Endothelial cell of hepatic sinusoid (primary cell): ENCODE data around the gene CACHD1.

Experiments
- in situ Hi-C: cut with HindIII; loops from 2 replicates; pipeline ENCODE4 v1.10.0; 2017; ENCODE audit warnings: low sequenced_read_pairs

CACHD1 gene

DNA sequence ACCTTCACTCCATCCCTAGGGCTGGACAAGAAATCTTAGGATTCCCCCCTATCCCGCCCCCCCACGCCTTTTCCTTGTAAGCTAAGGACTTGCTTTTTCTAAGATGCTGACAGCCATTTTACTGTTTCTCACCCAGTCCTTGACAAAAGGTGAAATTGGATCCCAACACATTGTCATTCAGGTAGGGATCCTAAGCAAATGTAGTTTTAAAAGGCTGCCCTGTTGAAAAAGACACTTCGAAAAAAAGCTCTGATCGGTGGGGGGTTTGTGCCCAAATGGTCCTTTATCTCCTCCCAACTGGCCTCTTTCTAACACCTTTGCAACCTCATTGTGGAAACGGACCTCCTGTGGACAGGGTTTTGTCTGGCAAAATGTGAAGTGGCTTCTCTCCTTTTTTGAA, 2.9 kb downstream of the CACHD1 start:
- in situ Hi-C loops, result no loop called here

DNA sequence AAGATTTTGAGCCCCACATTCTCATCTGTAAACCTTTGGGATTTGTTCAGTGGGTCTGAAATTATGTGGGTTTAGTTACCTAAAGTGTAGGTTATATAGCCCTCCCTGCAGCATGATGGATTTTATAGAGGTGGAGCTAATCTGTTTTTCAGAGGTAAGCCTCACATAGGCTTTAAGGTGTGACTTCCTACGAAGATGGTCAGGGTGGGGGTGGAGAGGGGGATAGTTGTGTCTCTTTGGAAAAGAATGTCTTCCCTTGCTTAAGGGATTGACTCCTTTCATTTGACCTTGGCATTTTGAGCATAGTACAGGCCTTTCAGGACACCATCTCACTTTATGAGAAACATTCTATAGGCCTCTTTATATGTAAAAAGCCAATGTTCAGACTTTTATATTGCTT, 3.4 kb downstream of the CACHD1 start:
- in situ Hi-C loops, result no loop called here

DNA sequence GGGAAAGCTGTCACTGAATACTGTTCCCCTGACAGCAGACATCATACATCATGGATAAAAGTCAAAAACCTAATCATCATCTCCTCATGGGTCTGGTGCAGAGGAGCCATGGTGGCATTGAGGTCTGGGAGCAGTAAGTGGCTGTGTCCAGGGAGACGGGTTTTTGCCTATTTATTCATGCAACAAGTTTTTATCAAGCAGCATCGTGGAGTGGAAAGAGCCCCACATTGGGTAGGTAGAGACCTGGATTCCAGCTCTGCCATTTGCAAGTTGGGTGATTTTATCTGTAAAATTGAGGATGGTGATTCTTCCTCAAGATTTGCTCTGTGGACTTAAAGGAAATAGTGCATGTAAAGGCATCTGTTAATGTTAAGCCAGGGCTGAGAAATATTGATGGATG, 4.2 kb downstream of the CACHD1 start:
- in situ Hi-C loops, result no loop called here

DNA sequence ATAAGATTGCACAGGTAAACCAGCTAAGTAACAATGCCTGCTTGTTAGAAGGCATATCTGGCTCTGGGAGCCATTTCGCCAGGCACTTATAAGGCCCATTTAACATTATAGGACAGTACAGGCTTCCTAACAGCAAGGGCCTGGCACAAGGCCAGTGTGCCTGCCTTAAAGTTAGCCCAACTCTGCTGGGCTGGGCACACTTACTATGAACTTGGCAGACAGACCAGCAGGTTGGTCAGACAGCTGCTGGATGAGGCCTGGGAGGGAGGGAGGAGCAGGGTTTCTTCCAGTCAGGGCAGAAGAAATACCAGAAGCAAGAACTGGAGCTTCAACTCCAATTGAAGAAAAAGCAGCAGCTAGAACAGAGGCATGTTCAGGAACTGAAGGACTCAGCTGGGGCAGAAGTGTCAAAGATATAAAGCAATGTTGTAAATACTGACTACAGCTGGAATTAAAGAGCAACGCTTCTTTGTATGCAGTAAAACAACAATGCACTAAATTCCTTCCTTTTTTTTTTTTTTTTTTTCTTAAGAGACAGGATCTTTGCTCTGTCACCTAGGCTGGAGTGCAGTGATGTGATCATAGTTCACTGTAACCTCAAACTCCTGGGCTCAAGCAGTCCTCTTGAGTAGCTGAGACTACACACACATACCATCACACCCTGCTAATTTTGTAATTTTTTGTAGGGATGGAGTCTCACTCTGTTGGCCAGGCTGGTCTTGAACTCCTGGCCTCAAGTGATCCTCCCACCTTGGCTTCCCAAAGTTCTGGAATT, 4.9 kb downstream of the CACHD1 start:
- in situ Hi-C loops, result no loop called here

DNA sequence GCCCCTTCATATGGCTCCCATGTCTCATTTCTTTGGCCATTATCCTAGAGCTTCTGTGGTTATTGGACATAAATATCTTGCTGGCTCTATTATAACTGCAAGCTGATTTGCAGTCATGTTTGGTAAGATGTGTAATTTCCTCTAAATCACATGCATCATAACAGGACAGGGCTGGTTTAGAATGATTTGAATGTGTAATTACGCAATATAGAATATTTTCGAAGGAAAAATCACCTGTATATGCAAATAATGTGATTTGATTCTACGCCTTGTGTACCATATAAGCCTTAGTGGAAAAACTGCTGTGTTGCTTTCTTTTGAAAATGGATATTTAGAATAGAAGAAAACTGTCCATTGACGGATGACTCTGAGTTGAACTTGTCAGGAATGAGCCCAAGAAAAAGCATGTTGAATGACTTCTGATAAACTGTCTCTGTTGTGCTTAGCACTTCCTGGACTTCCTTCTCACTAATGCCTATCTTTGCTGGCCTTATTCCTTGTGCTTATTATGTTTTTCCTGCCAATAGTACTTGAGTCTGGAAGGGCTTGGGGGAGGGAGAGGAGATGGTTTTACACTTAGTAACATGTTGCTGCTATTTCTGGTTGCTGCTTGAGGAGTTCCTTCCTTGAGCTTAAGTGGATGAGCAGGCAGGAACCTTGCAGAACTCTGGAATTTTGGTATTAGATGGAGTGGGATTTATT, 6.5 kb downstream of the CACHD1 start:
- in situ Hi-C loops, result no loop called here

DNA sequence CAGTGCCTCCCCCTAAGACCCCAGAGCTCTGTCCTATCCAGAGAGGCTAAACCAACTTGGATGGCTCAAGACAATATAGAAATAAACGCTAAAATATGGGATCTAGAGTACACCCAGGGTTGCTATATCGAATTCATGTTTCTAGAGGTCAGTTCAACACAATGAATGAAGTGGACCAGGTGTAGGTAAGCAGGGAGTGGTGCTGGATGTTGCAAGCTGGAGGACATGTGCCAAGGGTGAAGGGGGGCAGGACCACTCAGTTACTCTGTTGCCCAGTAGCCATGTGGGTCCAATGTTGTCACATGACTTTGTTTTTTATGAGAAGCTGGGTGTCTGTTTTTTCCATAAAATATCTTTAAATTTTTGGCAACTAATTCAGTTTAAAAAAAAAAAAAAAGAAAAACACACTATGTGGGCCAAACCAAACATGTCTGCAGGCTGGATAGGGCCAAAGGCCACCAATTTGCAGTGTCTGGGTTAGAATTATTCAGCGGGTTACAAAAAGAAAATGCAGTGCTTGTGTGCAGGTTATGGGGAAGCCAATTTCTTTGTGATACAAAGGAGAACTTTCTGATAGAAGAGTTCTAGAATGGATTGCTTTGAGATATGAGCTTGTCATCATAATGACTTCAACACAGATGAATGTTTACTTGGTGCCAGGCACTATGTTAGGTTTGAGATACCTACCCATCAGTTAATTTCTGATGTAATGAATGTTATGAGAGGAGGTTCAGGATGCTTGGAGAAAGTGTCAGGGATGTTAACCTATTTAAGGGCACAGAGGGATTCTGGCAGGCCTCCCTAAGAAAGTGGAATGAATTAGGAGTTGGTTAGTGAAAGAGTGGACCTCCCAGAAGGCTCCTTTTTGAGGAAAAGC, 8.9 kb downstream of the CACHD1 start:
- in situ Hi-C loops, result no loop called here

DNA sequence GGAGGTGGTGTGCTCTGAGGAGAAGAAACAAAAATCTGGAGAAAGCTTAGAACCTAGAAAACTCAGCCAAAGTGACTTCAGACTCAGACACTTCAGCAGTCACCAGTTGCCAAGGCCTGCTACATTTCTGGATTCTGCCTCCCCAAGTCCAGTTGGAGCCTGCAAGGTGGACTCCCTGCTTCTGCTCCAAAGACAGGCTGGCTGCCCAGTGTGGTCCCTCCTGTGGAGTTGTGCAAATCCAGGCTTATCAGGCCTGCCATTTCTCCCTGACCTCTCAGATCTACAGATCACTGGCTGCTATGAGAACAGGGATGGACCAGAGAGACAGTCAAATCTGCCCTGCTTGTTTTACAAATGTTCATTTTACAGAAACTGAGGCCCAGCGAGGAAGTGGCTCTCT, 9.9 kb downstream of the CACHD1 start:
- in situ Hi-C loops, result no loop called here

DNA sequence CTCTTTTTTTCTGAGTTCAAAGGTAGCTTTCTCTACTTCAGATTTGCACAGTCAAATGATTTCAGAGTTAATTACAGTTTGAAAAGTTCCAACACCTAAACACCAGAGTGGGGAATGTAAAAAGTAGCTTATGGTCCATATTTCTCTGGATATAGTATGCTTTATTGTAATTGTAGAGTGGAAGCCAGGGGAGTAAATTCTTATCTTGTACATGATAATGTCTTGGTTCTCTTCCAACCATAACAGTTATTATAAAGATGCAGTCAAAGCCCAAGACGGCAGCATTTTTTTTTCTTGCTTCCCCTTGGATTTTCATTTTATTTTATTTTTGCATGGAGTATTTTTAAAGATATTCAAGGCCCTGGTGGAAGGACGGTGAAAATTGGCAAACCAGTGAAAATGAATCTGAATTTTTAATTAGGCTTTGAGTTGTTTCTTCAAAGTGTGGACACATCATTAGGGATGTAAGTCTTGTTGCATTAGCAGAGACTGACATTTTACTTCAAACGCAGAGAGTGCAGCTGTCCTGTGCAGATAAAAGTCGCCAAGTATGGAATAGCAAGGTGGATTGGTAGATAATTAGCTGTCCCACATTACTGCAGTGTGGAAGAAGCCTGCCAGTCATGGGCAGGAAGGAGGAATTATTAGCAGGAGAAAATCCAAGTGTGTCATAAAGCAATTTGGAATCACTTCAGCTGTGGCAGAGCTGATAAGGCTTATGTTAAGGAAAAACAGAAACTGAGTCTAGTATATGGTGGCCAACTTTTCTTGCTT, 11.3 kb downstream of the CACHD1 start:
- in situ Hi-C loops, result no loop called here

DNA sequence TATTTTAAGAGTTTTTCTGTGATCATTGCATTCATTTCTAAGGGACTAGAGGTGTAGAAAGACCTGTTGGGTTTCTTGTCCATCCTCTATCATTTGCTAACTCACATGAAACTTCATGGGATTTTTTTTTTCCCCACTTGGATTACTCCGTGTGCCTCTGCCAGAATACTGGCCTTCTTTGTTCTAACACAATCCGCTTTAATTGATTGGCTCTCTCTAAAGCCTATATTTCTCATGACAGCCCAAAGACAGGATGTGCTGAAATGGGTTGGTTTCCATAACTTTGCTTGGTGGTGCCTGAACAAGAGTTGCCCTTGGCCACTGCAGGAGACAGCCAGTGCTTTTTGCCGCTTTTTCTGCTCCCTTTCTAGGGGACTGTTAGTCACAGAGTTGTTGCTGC, 12.2 kb downstream of the CACHD1 start:
- in situ Hi-C loops, result no loop called here

DNA sequence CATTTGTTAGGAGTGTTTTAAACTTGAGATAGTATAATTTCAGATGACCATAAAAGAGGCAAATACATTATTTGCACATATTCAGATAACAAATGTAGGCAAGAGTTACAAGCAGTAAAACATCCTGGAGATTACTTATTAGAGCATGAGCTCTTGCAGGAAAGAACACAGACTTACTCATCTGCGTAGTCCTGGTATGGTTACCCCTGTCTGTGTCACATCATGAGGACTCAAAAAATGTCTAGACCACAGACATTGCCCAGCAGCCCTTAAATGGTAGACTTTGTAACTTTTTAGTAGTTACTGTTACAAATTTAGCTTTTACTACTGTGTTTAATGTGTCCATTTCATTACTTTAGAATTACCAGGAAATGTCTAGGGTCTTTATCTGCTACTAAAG, 12.8 kb downstream of the CACHD1 start:
- in situ Hi-C loops, result no loop called here

DNA sequence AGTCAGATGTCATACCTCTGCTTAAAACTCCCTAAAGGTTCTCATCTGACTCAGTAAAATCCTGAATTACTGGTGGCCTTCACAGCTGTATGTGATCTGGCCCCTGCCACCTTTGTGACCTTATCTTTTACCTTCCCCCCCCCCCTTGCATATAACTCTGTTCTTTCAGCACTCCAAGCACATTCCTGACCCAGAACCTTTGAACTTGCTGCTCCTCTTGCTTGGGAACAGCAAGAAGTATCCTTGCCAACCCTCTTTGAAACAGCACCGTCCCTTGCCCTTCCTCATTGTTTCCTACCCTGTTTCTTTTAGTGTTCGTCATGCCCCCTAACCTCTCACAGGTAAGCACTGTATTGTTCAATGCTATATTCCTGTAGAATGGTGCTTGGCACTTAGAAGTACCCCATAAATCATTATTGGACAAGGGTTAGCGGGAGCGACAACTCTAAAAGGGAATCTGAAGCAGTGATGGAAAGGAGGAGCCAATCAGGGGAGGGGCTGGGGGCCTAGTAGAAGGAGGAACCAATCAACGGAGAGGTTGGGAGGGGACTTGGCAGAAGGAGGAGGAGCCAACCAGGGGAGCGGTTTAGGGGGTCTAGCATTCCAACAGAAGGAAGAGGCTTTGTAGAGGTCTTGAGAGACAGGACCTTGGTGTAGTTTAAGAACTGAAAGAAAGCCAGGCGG, 13.9 kb downstream of the CACHD1 start:
- in situ Hi-C loops, result no loop called here

DNA sequence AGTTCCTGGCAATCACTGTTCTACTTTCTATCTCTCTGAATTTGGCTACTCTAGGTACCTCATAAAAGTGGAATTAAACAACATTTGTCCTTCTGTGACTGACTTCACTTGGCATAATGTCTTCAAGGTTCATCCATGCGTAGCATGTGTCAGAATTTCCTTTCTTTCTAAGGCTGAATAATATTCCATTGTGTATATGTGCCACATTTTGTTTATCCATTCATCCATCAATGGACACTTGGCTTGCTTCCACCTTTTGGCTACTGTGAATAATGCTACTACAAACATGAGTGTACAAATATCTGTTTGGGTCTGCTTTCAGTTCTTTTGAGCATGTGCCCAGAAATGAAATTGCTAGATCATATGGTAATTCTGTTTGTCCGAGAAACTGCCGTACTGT, 14.7 kb downstream of the CACHD1 start:
- in situ Hi-C loops, result no loop called here

DNA sequence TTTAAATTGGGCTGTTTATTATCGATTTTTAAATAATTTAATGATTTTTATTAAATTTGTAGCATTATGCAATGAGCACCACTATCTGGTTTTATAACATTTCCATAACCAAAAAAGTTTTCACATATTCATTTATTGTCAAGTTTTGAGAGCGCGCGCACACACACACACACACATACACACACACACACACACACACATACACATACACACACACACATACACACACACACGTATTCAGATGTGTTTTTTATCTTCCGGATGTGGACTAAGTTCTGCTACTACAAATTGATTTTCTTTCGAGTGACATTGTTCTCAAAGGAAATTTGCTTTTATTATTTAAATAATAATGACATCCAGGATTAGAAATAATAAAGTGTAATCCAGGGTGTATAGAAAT, 16.3 kb downstream of the CACHD1 start:
- in situ Hi-C loops, result no loop called here

DNA sequence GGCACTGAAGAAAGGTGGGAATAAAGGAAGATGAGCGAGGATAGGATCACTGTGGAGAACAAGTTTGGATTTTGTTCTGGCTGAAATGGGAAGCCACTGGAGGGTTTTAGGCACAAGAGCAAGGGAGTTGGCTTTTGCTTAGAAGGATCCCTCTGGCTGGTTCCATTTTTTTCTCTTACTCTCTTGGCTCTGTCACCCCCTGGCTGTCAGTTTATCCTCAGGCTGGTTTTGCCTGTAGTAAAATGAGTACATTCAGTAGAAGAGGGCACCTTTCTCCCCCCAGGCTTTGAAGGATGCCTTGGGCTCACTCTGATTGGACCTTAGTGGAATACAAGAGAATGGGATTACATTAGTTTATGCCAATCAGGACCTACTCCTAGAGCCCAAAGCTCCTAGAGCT, 17.1 kb downstream of the CACHD1 start:
- in situ Hi-C loops, result no loop called here

DNA sequence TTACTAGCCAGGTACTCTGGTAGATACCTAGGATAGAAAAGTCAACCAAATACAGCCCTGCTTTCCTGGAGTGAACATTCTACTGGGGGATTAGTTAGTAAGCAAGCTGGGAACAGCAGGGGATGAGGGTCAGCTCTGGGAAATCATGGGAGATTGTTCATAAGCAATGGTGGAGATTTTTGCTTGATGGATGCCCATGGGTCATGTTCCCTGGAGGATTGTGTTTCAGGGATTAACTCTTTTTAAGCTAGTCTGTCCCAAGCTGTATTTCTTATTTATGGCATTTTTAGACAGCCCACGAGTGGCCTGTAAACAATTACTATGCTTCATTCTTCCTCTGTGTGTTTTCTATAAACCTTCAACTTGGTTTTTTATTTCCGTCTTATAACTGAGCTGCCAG, 18.9 kb downstream of the CACHD1 start:
- in situ Hi-C loops, result no loop called here

DNA sequence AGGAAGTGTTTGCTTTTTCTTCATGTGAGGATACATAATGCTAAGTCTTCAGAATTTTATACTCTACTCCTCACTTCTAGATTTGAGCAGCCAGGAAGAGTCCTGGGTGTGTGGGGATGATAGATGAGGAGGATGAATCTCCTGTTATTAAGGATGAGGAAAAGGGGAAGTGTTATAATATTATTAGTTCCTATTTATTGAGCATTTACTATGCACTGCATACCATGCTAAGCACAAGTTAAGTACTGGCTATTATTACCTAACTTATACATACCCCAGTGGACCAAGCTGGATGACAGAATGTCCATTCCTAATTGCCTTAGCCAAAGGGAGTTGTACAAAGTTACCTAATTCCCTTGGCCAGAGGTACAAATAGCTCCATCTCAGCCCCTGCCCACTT, 19.8 kb downstream of the CACHD1 start:
- in situ Hi-C loops, result loop anchor here (5.0 kb wide), 1 partner anchor 43 kb away; no protein-coding TSS in a partner anchor

DNA sequence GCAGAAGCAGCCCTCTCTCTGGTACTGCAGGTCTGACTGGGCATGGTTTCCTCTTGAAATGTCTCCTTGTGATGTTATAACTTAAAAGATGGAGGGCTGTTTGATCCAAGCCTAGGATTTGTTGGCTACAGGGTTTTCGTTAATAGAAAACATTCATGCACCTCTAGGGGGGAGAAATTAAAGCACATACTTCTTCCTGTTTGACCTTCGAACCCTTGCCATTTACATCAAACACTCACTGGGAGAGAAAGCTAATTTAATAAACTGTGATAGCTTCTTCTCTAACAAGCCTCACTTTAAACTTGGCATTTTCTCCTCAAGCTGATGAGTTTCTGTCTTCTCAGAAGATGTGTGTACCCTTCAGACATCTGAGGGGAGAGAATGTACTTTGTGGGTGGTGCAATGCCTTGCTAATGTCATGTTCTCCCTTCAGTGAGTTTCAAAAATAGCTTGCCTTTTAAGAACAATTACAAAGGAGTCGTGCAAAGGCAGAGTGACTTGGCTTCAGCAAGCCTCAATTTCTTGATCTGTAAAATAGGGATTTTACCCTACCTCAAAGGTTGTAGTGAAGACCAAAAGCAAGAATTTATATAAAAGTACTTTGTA, 20.4 kb downstream of the CACHD1 start:
- in situ Hi-C loops, result loop anchor here (5.0 kb wide), 1 partner anchor 42 kb away; no protein-coding TSS in a partner anchor

DNA sequence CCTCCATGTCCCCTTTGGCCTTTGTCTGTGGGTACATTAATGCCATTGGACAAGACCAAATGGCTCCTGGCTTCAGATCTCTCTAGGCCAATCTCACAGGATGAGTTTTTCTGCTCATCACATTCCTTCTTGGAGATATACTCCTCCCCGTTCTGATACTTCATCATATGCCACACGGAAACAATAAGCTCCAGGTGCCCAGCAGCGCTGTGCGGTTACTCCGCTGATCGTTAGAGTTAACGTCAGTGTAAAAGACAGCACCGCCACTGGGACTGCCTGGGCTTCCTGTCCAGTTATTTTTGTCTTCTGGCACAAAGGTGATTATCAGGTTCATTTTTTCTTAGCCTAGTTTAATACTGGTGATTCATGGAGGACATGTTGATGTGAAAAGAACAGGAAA, 22.5 kb downstream of the CACHD1 start:
- in situ Hi-C loops, result loop anchor here (5.0 kb wide), 1 partner anchor 40 kb away; no protein-coding TSS in a partner anchor

DNA sequence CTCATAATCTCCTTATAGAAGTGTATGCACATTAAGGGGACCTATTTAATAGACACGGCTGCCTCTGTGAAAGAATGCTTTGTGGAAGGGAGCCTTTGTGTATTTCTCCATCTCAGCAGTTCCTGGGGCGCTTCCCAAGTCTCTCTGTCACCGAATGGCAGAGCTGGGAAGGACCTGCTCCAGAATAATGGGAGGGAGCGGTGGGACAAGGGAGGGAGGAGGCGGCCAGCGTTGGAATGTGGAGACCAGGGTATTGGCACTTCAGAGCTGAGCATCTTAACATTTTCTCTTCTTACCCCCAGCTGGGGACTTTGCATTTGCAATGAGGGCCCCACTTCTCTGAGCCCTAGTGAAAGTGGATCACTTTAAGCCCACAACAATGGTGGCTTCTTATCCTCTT, 23.9 kb downstream of the CACHD1 start:
- in situ Hi-C loops, result loop anchor here (5.0 kb wide), 1 partner anchor 38 kb away; no protein-coding TSS in a partner anchor

DNA sequence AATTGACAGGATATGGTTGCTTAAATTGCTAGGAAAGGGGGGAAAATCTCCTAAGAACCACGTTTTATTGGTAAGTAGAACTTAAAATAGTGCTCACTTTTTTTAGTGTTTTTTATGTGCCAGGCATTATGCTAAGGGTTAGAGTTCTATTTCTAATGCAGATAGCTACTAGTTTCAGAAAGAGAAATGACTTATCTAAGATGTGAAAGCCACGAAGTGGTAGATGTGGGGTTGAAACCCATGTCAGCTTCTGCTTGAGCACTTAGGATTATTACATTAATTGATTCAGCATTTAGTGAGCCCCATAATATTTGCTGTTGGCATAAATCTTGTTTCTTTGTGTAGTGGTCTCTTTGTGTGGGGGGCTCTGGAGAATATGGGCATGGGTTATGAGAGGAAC, 24.7 kb downstream of the CACHD1 start:
- in situ Hi-C loops, result loop anchor here (5.0 kb wide), 1 partner anchor 38 kb away; no protein-coding TSS in a partner anchor
